ENCODE measurements around the gene C2orf42. TPM values are rescaled to one million over a fixed set of nuclear protein-coding genes. Genes with fewer than 3 reads are reported as not detected.
"Not testable (repeated sequence)": the region's sequence is repeated elsewhere in the genome, so short reads cannot be mapped to it uniquely, and the experiment has no call there.

C2orf42 gene
- total and polyA plus RNA-seq, 2 experiments from 2014 or later: 10.1 to 22.0 TPM

DNA sequence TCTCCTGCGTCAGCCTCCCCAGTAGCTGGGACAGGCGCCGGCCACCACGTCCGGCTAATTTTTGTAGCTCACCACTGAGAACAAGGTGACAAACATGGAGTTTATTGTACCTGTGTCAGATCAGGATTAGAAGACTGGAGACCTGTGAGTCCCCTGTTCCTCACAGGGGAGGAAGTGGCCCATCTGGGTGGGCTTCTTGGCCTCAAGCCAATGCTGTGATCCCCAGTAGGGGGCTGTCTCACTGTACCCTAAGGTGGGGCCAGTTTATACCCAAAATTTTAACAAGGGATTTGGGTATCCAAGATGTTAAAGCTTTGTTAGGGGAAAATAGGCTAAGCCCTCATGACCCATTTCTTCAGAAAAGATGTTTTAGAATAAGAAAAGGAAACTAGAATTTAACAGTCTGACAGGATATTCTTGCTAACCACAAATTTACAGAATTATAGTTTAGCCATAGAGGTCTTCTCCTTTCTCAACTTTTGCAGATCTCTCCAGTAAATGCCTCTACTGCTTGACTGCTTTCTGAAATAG, 87.2 kb downstream of the C2orf42 start:
- Histone ChIP-seq H3K4me1 (ENCODE audit: insufficient read depth) (peaks cover 16% of the 10 kb centered on the region), H3K27ac (peak overlapping the region; percentile 82), H2AFZ (peak overlapping the region; percentile 30), H3K79me2 (no peaks in the 10 kb centered on the region), H3K27me3 (no peaks in the 10 kb centered on the region), H3K9me2 (replicated peaks; ENCODE audit: insufficient read depth) (no peaks in the 10 kb centered on the region), H3K4me2 (no peak overlapping the region), H4K20me1 (ENCODE audit: insufficient read depth, poor library complexity, severe bottlenecking) (no peaks in the 10 kb centered on the region), H3K9me3 (ENCODE audit: low read depth) (no peaks in the 10 kb centered on the region), H3K36me3 (replicated peaks; ENCODE audit: insufficient read depth, low read depth) (no peaks in the 10 kb centered on the region), H3K4me3 (no peak overlapping the region)
- TF ChIP-seq EZH2 (IDR thresholded peaks at IDR 0.05; ENCODE audit: borderline replicate concordance) (no peak), EZH2phosphoT487 (IDR thresholded peaks at IDR 0.05; ENCODE audit: low read depth, severe bottlenecking, unreplicated experiment) (no peak)
- TF ChIP-seq, protein P1, sequence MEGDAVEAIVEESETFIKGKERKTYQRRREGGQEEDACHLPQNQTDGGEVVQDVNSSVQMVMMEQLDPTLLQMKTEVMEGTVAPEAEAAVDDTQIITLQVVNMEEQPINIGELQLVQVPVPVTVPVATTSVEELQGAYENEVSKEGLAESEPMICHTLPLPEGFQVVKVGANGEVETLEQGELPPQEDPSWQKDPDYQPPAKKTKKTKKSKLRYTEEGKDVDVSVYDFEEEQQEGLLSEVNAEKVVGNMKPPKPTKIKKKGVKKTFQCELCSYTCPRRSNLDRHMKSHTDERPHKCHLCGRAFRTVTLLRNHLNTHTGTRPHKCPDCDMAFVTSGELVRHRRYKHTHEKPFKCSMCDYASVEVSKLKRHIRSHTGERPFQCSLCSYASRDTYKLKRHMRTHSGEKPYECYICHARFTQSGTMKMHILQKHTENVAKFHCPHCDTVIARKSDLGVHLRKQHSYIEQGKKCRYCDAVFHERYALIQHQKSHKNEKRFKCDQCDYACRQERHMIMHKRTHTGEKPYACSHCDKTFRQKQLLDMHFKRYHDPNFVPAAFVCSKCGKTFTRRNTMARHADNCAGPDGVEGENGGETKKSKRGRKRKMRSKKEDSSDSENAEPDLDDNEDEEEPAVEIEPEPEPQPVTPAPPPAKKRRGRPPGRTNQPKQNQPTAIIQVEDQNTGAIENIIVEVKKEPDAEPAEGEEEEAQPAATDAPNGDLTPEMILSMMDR (IDR thresholded peaks at IDR 0.05; ENCODE audit: poor library complexity): no peak
- DNase-seq (ENCODE audit: low spot score): no peak
- 96% methylated on average over 5 of the region's 5 CpGs for WGBS (ENCODE audit: low lambda C conversion rate, missing lambda C conversion rate)

DNA sequence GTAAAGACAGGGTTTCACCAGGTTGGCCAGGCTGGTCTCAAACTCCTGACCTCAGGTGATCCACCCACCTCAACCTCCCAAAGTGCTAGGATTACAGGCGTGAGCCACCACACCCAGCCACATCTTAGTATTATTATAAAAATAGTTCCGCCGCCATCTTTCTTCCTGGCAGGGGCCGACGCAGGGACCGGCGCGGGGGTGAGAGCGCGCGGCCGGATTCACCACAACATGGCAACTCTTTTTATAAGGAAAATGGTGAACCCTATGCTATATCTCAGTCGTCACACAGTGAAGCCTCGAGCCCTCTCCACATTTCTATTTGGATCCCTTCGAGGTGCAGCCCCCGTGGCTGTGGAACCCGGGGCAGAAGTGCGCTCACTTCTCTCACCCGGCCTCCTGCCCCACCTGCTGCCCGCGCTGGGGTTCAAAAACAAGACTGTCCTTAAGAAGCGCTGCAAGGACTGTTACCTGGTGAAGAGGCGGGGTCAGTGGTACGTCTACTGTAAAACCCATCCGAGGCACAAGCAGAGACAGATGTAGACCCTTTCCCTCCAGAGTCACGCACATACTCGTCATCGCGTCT, 88.4 kb downstream of the C2orf42 start:
- not testable (repeated sequence) for H3K27ac ChIP-seq; H3K4me1 ChIP-seq (ENCODE audit: insufficient read depth); H3K9me3 ChIP-seq (ENCODE audit: low read depth); H3K4me3 ChIP-seq; H3K9me2 ChIP-seq (replicated peaks; ENCODE audit: insufficient read depth); H4K20me1 ChIP-seq (ENCODE audit: insufficient read depth, poor library complexity, severe bottlenecking); DNase-seq (ENCODE audit: low spot score); H3K27me3 ChIP-seq; H3K79me2 ChIP-seq; H3K36me3 ChIP-seq (replicated peaks; ENCODE audit: insufficient read depth, low read depth); H3K4me2 ChIP-seq; H2AFZ ChIP-seq
- WGBS (ENCODE audit: low lambda C conversion rate, missing lambda C conversion rate): 97% methylated on average over 29 of the region's 29 CpGs

DNA sequence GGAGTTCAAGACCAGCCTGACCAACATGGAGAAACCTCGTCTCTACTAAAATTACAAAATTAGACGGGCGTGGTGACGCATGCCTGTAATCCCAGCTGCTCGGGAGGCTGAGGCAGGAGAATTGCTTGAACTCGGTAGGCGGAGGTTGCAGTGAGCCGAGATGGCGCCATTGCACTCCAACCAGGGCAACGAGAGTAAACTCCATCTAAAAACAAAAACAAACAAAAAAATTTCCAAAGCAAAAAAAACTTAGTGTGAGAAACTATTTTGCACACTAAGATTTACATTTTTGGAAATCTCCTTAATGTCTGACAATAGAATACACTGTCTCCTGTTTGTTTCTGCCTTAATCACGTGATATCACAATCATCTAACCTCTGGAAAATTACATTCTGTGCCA, 89.1 kb downstream of the C2orf42 start:
- H3K36me3 ChIP-seq (replicated peaks; ENCODE audit: insufficient read depth, low read depth); DNase-seq (ENCODE audit: low spot score); H3K27ac ChIP-seq; H4K20me1 ChIP-seq (ENCODE audit: insufficient read depth, poor library complexity, severe bottlenecking); H2AFZ ChIP-seq; H3K4me2 ChIP-seq; H3K4me1 ChIP-seq (ENCODE audit: insufficient read depth); H3K79me2 ChIP-seq; H3K9me2 ChIP-seq (replicated peaks; ENCODE audit: insufficient read depth); H3K9me3 ChIP-seq (ENCODE audit: low read depth); H3K4me3 ChIP-seq; H3K27me3 ChIP-seq: not testable (repeated sequence)
- WGBS (ENCODE audit: low lambda C conversion rate, missing lambda C conversion rate): 93% methylated on average over 11 of the region's 11 CpGs

DNA sequence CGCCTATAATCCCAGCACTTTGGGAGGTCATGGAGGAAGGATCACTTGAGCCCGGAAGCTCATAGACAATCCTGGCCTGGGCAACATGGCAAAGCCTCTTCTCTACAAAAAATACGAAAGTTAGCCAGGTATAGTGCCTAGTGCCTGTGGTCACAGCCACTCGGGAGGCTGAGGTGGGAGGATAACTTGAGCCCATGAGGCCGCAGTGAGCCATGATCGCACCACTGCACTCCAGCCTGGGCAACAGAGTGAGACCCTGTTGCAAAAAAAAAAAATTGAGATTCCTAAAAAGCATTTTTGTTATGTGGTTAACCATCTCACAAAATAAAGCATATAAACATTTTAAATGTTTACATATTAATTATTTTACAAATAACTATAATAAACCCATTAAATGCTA, 89.6 kb downstream of the C2orf42 start:
- no peak for DNase-seq (ENCODE audit: low spot score)
- Histone ChIP-seq H3K79me2 (no peaks in the 10 kb centered on the region), H3K9me3 (ENCODE audit: low read depth) (no peaks in the 10 kb centered on the region), H4K20me1 (ENCODE audit: insufficient read depth, poor library complexity, severe bottlenecking) (no peaks in the 10 kb centered on the region), H3K36me3 (replicated peaks; ENCODE audit: insufficient read depth, low read depth) (no peaks in the 10 kb centered on the region), H3K27ac (no peak overlapping the region), H3K27me3 (no peaks in the 10 kb centered on the region), H3K4me2 (no peak overlapping the region), H3K4me1 (ENCODE audit: insufficient read depth) (peaks cover 5% of the 10 kb centered on the region), H2AFZ (no peak overlapping the region), H3K9me2 (replicated peaks; ENCODE audit: insufficient read depth) (no peaks in the 10 kb centered on the region), H3K4me3 (no peak overlapping the region)
- no peak for TF ChIP-seq EZH2 (IDR thresholded peaks at IDR 0.05; ENCODE audit: borderline replicate concordance)
- TF ChIP-seq EZH2phosphoT487 (IDR thresholded peaks at IDR 0.05; ENCODE audit: low read depth, severe bottlenecking, unreplicated experiment): no peak
- TF ChIP-seq, protein P1 (IDR thresholded peaks at IDR 0.05; ENCODE audit: poor library complexity): no peak
- WGBS (ENCODE audit: low lambda C conversion rate, missing lambda C conversion rate): 97% methylated on average over 6 of the region's 6 CpGs

Other genes starting within 250 kb of the C2orf42 start
- gene ASPRV1, start 229.4 kb downstream of the C2orf42 start, total RNA-seq: 0.24 and 0.73 TPM in 2 replicates
- 0.66 TPM in 1 of 2 replicates, not detected in the other for gene ASPRV1, start 229.4 kb downstream of the C2orf42 start, polyA plus RNA-seq
- gene PCBP1, start 103.5 kb downstream of the C2orf42 start, total RNA-seq: 88.5 and 97.1 TPM in 2 replicates
- gene PCBP1, start 103.5 kb downstream of the C2orf42 start, polyA plus RNA-seq: 180 and 183 TPM in 2 replicates
- 137 and 160 TPM in 2 replicates for gene TIA1, start 57.6 kb upstream of the C2orf42 start, total RNA-seq
- gene TIA1, start 57.6 kb upstream of the C2orf42 start, polyA plus RNA-seq: 47.1 and 64.8 TPM in 2 replicates
- gene PCYOX1, start 67.1 kb upstream of the C2orf42 start, total RNA-seq: 77.7 and 81.6 TPM in 2 replicates
- gene PCYOX1, start 67.1 kb upstream of the C2orf42 start, polyA plus RNA-seq: 51.0 and 69.0 TPM in 2 replicates
- gene SNRPG, start 102.7 kb upstream of the C2orf42 start, total RNA-seq: 198 TPM in 2 replicates
- 326 and 329 TPM in 2 replicates for gene SNRPG, start 102.7 kb upstream of the C2orf42 start, polyA plus RNA-seq
- 56.1 and 57.8 TPM in 2 replicates for gene FAM136A, start 111.0 kb upstream of the C2orf42 start, total RNA-seq
- 63.6 and 68.8 TPM in 2 replicates for gene FAM136A, start 111.0 kb upstream of the C2orf42 start, polyA plus RNA-seq

Measured in hepatocyte (in vitro differentiated cells).